Measurements from ENCODE around the gene FXN.

GRCh38 chr9:69023650-69024049, 11.9 kb upstream of the FXN start:
- TF ChIP-seq CTCF (IDR thresholded peaks at IDR 0.05) (no peak), POLR2AphosphoS5 (IDR thresholded peaks at IDR 0.05) (no peak), EP300 (IDR thresholded peaks at IDR 0.05) (no peak), POLR2A (IDR thresholded peaks at IDR 0.05) (no peak)
